Prostate gland (tissue), 2 donors: ENCODE data around the gene C10orf67. TPM values are rescaled to one million over a fixed set of nuclear protein-coding genes. Genes with fewer than 3 reads are reported as not detected.
"Not testable (repeated sequence)": the region's sequence is repeated elsewhere in the genome, so short reads cannot be mapped to it uniquely, and the experiment has no call there.

Experiments
- DNase-seq: peaks from one replicate; pipeline ENCODE4 v3.0.0-alpha.2; 2019; ENCODE audit warnings: low spot score
- H3K27ac ChIP-seq, 2 donors: fragments of 200-600 bp; sonication (generic); 2 replicates each; pipeline ENCODE4 v1.5.1; 2017 to 2019
- H3K27me3 ChIP-seq: fragments of 200-600 bp; sonication (generic); replicated peaks from 2 replicates; pipeline ENCODE4 v1.5.1; 2019; ENCODE audit not compliant: insufficient read depth
- H3K36me3 ChIP-seq, 2 donors: fragments of 200-600 bp; sonication (generic); 1 replicate in 1 of 2; 2 replicates in 1 of 2; pipeline versions ENCODE4 v1.5.1 to v1.8.1; 2017 to 2019
- H3K4me1 ChIP-seq: fragments of 200-600 bp; sonication (generic); replicated peaks from 2 replicates; pipeline ENCODE4 v1.5.1; 2019
- H3K4me3 ChIP-seq, 2 donors: fragments of 200-600 bp; sonication (generic); 2 replicates each; pipeline ENCODE4 v1.5.1; 2017 to 2019
- H3K9me3 ChIP-seq: fragments of 200-600 bp; sonication (generic); 2 replicates; pipeline ENCODE4 v1.5.1; 2017
- POLR2A ChIP-seq: fragments of 450-650 bp; IDR thresholded peaks from one replicate; pipeline ENCODE4 v1.6.1; 2016; ENCODE audit warnings: antibody characterized with exemption, mild to moderate bottlenecking
- POLR2AphosphoS5 ChIP-seq: sonication (generic); formaldehyde crosslinking; IDR thresholded peaks from one replicate; pipeline ENCODE4 v1.6.1; 2017; ENCODE audit warnings: antibody characterized with exemption
- WGBS: methylation state at CpG from one replicate; pipeline ENCODE4 v1.1.5; 2018; 5-methylcytosine and 5-hydroxymethylcytosine counted together
- intact Hi-C: fragments of 100-400 bp; cut with DNase I; formaldehyde crosslinking; loops from one replicate; pipeline ENCODE4 v1.14.2; 2022
- total RNA-seq, 2 donors: library from RNA; depleted of rRNA; stranded (reverse); fragments of >200 nt; gene quantifications; one replicate each; pipeline ENCODE4 v1.1.0, GENCODE V29; 2016
- TF ChIP-seq, protein P1 (sequence below), 4 experiments: fragments of 200-600 bp in 2 of 4; fragments of 450-650 bp in 2 of 4; sonication (generic) in 2 of 4; IDR thresholded peaks; 1 replicate in 3 of 4; 2 replicates in 1 of 4; pipeline ENCODE4 v1.5.1; 2016 to 2019; ENCODE audit warnings: antibody characterized with exemption in 4 of 4, mild to moderate bottlenecking in 2 of 4, moderate library complexity in 2 of 4

C10orf67 gene
- total RNA-seq, 2 donors from 2014 or later = 1.0 TPM; not detected in 1

- WGBS = 65% methylated on average over 3 of the region's 3 CpGs
- H3K4me1 ChIP-seq = no peaks in the 10 kb centered on the region
- TF ChIP-seq POLR2A (no peak), POLR2AphosphoS5 (no peak)
- TF ChIP-seq, protein P1, sequence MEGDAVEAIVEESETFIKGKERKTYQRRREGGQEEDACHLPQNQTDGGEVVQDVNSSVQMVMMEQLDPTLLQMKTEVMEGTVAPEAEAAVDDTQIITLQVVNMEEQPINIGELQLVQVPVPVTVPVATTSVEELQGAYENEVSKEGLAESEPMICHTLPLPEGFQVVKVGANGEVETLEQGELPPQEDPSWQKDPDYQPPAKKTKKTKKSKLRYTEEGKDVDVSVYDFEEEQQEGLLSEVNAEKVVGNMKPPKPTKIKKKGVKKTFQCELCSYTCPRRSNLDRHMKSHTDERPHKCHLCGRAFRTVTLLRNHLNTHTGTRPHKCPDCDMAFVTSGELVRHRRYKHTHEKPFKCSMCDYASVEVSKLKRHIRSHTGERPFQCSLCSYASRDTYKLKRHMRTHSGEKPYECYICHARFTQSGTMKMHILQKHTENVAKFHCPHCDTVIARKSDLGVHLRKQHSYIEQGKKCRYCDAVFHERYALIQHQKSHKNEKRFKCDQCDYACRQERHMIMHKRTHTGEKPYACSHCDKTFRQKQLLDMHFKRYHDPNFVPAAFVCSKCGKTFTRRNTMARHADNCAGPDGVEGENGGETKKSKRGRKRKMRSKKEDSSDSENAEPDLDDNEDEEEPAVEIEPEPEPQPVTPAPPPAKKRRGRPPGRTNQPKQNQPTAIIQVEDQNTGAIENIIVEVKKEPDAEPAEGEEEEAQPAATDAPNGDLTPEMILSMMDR (IDR thresholded peaks at IDR 0.05) = no peak
- no peak overlapping the region for H3K27ac ChIP-seq
- H3K4me3 ChIP-seq = no peak overlapping the region
- intact Hi-C loops = no loop called here
- no peak for DNase-seq
- H3K27me3 ChIP-seq = peaks cover 3% of the 10 kb centered on the region
- H3K9me3 ChIP-seq = no peaks in the 10 kb centered on the region
- H3K36me3 ChIP-seq = no peaks in the 10 kb centered on the region
These were observed 60.4 kb downstream of the C10orf67 start for GRCh38 chr10:23284155-23284554.

GRCh38 chr10:23283680-23284079 lies 60.9 kb downstream of the C10orf67 start:
- 61% methylated on average over 7 of the region's 7 CpGs for WGBS
- peaks cover 3% of the 10 kb centered on the region for H3K27me3 ChIP-seq
- H3K4me3 ChIP-seq = no peak overlapping the region
- TF ChIP-seq POLR2A (no peak), POLR2AphosphoS5 (no peak)
- TF ChIP-seq, protein P1 (IDR thresholded peaks at IDR 0.05) = no peak
- no peaks in the 10 kb centered on the region for H3K36me3 ChIP-seq
- intact Hi-C loops = no loop called here
- no peak overlapping the region for H3K27ac ChIP-seq
- no peak for DNase-seq
- no peaks in the 10 kb centered on the region for H3K9me3 ChIP-seq
- H3K4me1 ChIP-seq = no peaks in the 10 kb centered on the region

- no peak for TF ChIP-seq POLR2A
- TF ChIP-seq POLR2AphosphoS5 = no peak
- TF ChIP-seq, protein P1 (IDR thresholded peaks at IDR 0.05) = no peak
- Histone ChIP-seq H3K4me3 (no peak overlapping the region), H3K27me3 (peaks cover 2% of the 10 kb centered on the region), H3K36me3 (no peaks in the 10 kb centered on the region), H3K4me1 (no peaks in the 10 kb centered on the region), H3K27ac (no peak overlapping the region), H3K9me3 (no peaks in the 10 kb centered on the region)
- WGBS = 38% methylated on average over 6 of the region's 6 CpGs
- intact Hi-C loops = no loop called here
- no peak for DNase-seq
These were observed 63.6 kb downstream of the C10orf67 start for GRCh38 chr10:23281044-23281433.

DNA sequence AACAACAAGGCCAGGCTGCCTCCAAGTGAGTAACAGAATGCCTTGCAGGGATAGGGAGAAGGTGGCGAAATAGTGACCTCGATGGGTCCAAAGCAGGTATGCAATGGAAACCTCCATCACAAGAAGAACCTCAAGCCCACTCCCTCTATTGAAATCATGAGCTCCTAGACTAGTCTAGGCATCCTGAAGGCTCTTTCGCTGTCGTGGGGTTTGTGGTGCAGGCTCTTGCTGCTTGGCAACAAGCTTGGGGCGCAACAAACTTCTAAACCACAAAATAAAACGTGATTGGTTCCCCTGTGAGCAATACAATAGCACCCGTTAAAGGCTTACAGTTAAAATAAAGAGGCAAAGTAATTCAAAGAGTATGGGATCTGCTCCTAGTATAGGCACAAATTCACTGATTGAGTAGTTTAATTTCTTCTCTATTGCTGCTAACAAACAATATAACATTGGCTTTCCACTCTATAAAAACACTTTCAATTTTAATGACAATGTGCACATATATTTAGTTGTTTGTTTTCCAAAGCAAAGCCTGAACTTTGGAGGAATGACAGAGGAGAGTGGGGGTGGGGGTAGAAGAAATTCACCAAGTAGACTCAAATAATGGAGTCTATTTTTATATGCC lies 64.1 kb downstream of the C10orf67 start:
- peaks cover 2% of the 10 kb centered on the region for H3K27me3 ChIP-seq
- intact Hi-C loops = no loop called here
- no peaks in the 10 kb centered on the region for H3K9me3 ChIP-seq
- H3K4me1 ChIP-seq = no peaks in the 10 kb centered on the region
- WGBS = 34% methylated on average over 7 of the region's 7 CpGs
- TF ChIP-seq, protein P1 (IDR thresholded peaks at IDR 0.05) = no peak
- TF ChIP-seq POLR2AphosphoS5 (no peak), POLR2A (no peak)
- no peak for DNase-seq
- no peak overlapping the region for H3K4me3 ChIP-seq
- no peak overlapping the region for H3K27ac ChIP-seq
- no peaks in the 10 kb centered on the region for H3K36me3 ChIP-seq

DNA sequence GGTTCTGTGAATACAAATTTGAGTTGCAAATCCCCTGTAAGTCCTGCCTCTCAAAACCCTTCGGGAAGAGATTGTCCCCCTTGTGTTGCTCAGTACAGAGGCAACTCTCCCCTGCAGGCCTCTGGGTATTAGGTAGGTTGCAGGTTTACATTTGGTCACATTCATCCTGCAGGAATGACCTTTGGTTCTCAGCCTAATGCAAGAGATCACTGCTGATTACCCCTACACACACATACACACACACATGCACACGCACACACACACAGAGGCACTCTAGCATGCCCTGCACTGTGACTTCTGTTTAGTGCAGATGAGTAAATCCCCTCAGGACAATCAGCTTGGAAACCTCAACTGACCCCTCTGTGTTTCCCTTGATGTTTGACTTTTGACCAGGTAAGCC lies 69.2 kb downstream of the C10orf67 start:
- intact Hi-C loops = no loop called here
- no peak for DNase-seq
- TF ChIP-seq POLR2A = no peak
- no peak for TF ChIP-seq POLR2AphosphoS5
- TF ChIP-seq, protein P1 (IDR thresholded peaks at IDR 0.05) = no peak
- no peaks in the 10 kb centered on the region for H3K4me1 ChIP-seq
- H3K4me3 ChIP-seq = no peak overlapping the region
- H3K27me3 ChIP-seq = no peaks in the 10 kb centered on the region
- WGBS = 67% methylated on average over 2 of the region's 2 CpGs
- H3K36me3 ChIP-seq = no peaks in the 10 kb centered on the region
- H3K9me3 ChIP-seq = no peaks in the 10 kb centered on the region
- H3K27ac ChIP-seq = no peak overlapping the region

DNA sequence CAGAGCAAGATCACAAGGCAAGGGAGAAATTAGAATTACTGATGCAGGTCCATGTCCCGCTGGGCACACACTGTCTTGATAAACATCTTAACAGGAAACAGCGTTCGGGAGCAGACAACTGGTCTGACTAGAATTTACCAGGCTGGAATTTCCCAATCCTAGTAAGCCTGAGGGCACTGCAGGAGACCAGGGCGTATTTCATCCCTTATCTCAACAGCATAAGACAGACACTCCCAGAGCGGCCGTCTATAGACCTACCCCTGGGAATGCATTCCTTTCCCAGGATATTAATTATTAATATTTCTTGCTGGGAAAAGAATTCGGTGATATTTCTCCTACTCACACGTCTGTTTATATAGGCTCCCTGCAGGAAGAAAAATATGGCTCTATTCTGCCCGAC lies 70.4 kb downstream of the C10orf67 start:
- H3K9me3 ChIP-seq, H3K36me3 ChIP-seq, H3K27ac ChIP-seq, DNase-seq, H3K4me1 ChIP-seq, intact Hi-C loops, H3K27me3 ChIP-seq, H3K4me3 ChIP-seq: not testable (repeated sequence)
- 77% methylated on average over 9 of the region's 9 CpGs for WGBS
